Glomerular endothelial cell (primary cell): Measurements from ENCODE around the gene RAI1. TPM values are rescaled to one million over a fixed set of nuclear protein-coding genes. Genes with fewer than 3 reads are reported as not detected.

Experiments
- DNase-seq: peaks from one replicate; pipeline ENCODE4 v3.0.0-alpha.2; 2011; ENCODE audit warnings: low read depth, low spot score; ENCODE audit errors: extremely low read depth
- total RNA-seq: library from RNA; depleted of rRNA; stranded (reverse); fragments of >200 nt; gene quantifications from 2 replicates; pipeline ENCODE4 v1.2.3, GENCODE V29; 2015

RAI1 gene
- total RNA-seq, 1 donor from 2014 or later: 64.9 TPM

DNA sequence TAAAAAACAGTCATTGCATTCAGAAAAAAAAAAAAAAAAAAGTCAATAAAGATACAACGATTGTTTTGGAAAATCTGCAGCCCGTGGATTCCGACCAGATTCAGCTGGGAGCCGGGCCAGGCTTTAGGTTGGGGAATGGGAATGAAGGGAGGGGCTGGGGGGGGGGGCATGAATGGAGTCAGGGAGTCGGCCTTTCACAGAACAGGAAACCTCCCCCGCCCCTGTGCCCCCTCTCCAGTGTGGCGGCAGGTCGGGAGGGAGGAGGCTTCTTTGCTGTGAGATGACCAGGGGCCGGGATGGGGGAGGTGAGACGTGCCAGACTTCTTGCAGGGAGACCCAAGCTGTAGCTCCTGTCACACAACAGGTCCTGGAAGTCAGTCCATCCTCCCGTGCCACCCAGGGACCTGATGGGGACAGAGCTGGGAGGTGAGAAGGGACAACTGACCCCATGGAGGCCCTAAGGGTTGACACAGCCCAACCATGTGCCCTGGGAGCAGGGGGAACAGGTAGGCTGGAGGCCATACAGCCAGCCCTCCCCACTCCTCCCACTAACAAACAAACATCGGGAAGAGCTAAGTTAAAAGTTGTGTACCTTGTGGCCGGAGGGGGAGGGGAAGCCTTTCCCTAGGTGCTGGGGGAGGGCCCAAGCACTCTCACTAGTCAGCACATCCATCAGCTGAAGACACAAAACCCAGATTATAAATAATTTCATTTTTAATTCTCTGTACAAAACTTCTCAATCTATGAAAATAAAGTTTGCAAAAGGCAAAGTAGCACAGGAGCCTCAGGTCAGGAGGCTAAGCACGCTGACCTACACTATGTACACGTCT lies 130.3 kb downstream of the RAI1 start:
- DNase-seq: no peak

- no peak for DNase-seq
Observed at GRCh38 chr17:17812211-17813054, 131.2 kb downstream of the RAI1 start.

DNA sequence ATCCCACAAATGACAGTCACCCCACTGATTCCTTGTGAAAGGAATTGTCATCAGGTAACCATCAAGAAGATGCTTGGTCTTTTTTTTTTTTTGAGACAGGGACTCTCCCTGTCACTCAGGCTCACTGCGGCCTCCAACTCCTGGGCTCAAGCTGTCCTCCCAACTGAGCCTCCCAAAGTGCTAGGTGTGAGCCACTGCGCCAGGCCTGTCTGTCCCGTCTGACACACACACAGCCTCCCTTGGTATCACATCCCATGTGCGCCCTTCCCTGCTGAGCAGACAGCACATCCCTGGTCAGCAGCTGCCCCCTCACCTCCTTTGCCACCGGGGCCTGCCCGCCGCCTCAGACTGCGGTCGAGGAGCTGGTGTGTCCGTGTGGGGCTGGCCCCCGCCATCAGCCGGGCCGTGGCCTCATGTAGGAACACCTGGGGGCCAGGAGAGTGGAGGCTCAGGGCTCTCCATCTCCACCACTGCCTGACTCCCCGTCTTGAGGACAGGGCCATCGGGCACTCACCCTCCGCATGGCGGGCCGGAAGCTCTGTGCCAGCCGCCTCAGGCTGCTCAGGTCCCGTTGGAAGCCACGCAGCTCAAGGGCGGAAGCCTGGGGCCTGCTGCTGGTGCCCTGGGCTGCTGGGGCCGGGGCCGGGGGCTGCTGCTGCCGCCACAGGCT lies 131.9 kb downstream of the RAI1 start:
- no peak for DNase-seq

GRCh38 chr17:17813725-17814095 lies 132.5 kb downstream of the RAI1 start:
- no peak for DNase-seq

- no peak for DNase-seq
Observed at GRCh38 chr17:17814162-17815061, 133.2 kb downstream of the RAI1 start.

GRCh38 chr17:17815062-17815406 lies 133.8 kb downstream of the RAI1 start:
- no peak for DNase-seq

GRCh38 chr17:17815436-17816200 lies 134.4 kb downstream of the RAI1 start:
- DNase-seq: no peak

DNA sequence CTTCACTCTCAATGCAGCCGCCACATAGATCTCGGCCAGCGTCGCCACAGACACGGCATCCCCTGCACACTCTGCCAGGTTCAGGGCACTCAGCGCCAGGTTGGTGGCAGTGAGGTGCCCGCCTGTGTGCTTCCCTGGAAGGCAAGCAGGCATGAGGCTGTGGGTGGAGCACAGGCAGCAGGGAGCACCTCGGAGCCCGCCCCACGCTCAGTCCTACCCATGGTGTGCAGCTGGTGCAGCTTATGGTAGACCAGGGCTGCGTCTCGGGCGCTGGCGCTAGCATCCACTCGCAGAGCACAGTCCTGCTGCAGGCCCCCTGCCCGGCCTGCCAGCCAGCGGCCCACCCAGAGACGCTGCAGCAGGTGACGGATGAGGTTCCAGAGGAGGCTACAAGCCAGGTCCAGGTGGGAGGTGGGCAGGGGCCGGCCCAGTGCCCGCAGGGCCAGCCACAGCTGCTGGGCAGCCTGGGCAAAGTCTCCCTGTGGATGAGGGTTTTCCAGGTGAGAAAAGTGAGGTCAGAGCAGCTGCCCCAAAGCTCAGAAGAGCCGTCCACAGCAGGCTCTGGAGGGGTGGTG lies 135.1 kb downstream of the RAI1 start:
- DNase-seq: no peak

- no peak for DNase-seq
Observed at GRCh38 chr17:17816831-17817551, 135.7 kb downstream of the RAI1 start.

- DNase-seq: no peak
Observed at GRCh38 chr17:17817552-17817947, 136.3 kb downstream of the RAI1 start.

GRCh38 chr17:17818088-17818526 lies 136.8 kb downstream of the RAI1 start:
- DNase-seq: no peak

DNA sequence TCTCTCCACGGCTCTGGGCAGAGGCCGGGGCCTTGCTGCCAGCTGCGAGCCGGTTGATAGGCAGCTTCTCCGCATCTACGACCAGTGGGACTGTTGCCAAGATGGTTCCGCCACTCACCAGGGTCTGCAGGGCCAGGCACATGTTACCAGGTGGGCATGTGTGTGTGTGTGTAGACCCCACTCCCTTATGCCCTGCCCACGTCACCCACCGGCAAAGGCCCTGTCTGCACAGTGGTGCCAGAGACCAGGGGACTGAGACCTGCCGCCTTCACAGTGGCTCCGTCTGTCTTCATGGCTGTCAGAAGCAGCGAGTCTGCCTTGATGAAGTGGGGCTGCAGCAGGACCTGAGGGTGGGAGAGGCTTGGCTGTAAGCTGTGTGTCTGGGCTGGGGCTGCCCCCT lies 137.9 kb downstream of the RAI1 start:
- DNase-seq: no peak

DNA sequence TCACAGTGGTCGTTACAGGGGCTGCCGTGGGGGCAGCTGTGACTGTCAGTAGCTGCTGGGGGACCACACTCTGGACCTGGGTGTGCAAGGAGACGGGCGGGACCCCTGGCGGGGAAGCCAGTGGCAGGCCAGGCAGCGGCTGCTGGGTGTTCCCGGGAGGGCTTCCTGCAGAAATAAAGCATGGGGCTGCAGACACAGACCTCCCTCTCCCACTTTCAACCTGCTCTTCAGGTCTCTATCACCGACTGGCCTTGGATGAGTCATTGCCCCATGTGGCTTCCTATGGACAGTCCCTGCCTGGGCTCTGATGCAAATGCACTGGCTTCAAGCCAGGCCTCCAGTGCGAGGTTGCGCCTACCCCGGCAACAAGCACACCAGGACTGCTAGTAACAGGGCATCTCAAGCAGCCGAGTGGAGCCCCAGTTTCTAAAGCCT lies 138.3 kb downstream of the RAI1 start:
- no peak for DNase-seq

DNA sequence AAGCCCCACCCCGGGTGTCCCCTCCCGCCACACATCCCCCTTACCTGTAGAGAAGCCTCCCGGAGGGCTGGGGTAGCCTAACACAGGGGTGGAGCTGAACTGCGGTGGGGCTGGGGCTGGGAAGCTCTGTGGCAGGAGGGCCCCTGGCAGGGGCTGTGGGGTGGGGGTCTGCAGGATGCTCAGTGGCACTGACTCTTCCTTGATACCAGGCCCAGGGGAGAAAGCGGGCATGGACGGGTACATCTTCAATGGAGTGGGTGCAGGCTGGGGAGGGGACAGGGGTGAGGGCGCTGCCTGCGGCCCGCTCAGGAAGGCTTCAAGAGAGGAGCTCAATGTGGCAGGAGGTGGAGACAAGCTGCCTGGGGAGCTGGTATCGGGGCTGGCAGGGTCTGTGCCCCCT lies 138.8 kb downstream of the RAI1 start:
- no peak for DNase-seq

DNA sequence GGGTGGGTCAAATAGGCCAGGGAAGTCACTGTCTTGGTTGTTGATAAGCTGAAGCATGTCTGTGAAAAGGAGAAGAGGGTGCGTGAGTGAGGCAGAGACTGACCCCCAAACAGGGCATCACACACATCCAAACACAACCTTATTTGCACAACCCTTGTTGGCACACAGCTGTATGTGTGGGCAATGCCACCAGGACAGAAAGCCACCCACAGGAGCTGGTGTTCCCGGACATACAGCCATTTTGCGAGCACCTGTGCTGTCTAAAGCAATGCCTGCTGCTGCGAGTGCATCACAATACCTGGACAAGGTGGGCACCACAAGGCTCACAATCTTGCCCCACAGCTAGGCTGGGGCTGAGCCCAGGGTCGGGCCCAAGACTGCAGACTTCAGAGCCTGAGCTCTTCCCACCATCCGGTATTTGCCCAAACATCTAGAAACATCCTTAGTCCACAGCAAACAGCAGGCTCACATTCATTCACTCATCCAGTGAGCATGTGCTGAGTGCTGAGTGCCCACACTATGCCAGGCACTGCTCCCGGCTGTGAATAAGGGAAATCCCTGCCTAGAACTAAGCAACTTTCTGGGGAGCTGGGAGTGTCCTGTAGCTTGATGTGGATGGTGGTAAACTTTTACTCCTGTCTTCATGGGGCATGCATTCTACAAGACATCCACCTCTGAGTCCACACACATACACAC lies 139.4 kb downstream of the RAI1 start:
- DNase-seq: no peak

GRCh38 chr17:17822189-17822588 lies 140.9 kb downstream of the RAI1 start:
- no peak for DNase-seq

GRCh38 chr17:17822616-17823015 lies 141.4 kb downstream of the RAI1 start:
- no peak for DNase-seq
